Measurements from ENCODE around the gene FFAR1. TPM values are rescaled to one million over a fixed set of nuclear protein-coding genes. Genes with fewer than 3 reads are reported as not detected.
A peak's percentile ranks its signal among the peaks of the same experiment; 100 is the strongest.
"Not testable (repeated sequence)": the region's sequence is repeated elsewhere in the genome, so short reads cannot be mapped to it uniquely, and the experiment has no call there.

FFAR1 gene
- total and polyA plus RNA-seq, 2 of the 8 experiments (the other 6 are each of a cell fraction or from before 2014, with no cell fraction given): not detected

GRCh38 chr19:35358834-35359233, 11.1 kb downstream of the FFAR1 start:
- H4K91ac ChIP-seq (replicated peaks; ENCODE audit: insufficient read length, low read length); H4K8ac ChIP-seq (ENCODE audit: extremely low read depth, insufficient read depth, low read length); POLR2A ChIA-PET (ENCODE audit: partially characterized antibody); H2BK20ac ChIP-seq (ENCODE audit: low read length); H3K79me2 ChIP-seq (ENCODE audit: control insufficient read depth in 1 of 2, insufficient read depth in 2 of 2, low read length in 2 of 2); H4K5ac ChIP-seq (ENCODE audit: insufficient read length, low read depth, low read length); H2BK12ac ChIP-seq (ENCODE audit: low read depth, low read length); H3K14ac ChIP-seq (ENCODE audit: insufficient read length); H2AFZ ChIP-seq (ENCODE audit: low read length); H3K9ac ChIP-seq (replicated peaks in 1 of 4; ENCODE audit: extremely low read depth in 1 of 4, low read depth in 3 of 4, low read length in 3 of 4); H3K18ac ChIP-seq (ENCODE audit: extremely low read depth, low read length); FAIRE-seq; H4K20me1 ChIP-seq (replicated peaks in 1 of 2; ENCODE audit: control insufficient read depth in 1 of 2, insufficient read depth in 2 of 2, low read length in 2 of 2); H3K56ac ChIP-seq (replicated peaks; ENCODE audit: insufficient read length, low read depth, low read length); H2BK15ac ChIP-seq (ENCODE audit: low read length); H2AK5ac ChIP-seq (ENCODE audit: low read depth, low read length); H3K27me3 ChIP-seq (replicated peaks in 1 of 4; ENCODE audit: control insufficient read depth in 3 of 4, extremely low read depth in 1 of 4, insufficient read depth in 3 of 4, low read length in 3 of 4); H3K4me3 ChIP-seq (ENCODE audit: extremely low read depth in 1 of 4, insufficient read depth in 2 of 4, low read depth in 3 of 4, low read length in 4 of 4); H2BK120ac ChIP-seq (replicated peaks; ENCODE audit: low read depth, low read length); H3K4ac ChIP-seq (replicated peaks; ENCODE audit: insufficient read length, low read depth, low read length); H3K9me3 ChIP-seq (ENCODE audit: insufficient read depth in 2 of 2, low read depth in 1 of 2, low read length in 1 of 2); H3K36me3 ChIP-seq (ENCODE audit: control insufficient read depth in 2 of 4, insufficient read depth in 4 of 4, low read length in 3 of 4); H3K23ac ChIP-seq (ENCODE audit: insufficient read length); H2BK5ac ChIP-seq (ENCODE audit: low read depth, low read length); H3K4me2 ChIP-seq (ENCODE audit: insufficient read depth in 1 of 2, low read depth in 2 of 2, low read length in 2 of 2); H3K79me1 ChIP-seq (ENCODE audit: low read depth, low read length); H3K4me1 ChIP-seq (replicated peaks in 1 of 4; ENCODE audit: control insufficient read depth in 3 of 4, insufficient read depth in 4 of 4, low read length in 3 of 4); H3K23me2 ChIP-seq (ENCODE audit: low read depth, low read length); H3K27ac ChIP-seq (ENCODE audit: low read depth, low read length): not testable (repeated sequence)
- whole genome bisulfite sequencing, 2 experiments (ENCODE audit: extremely low coverage in 1 of 2, insufficient coverage in 1 of 2, insufficient read length in 1 of 2, insufficient replicate concordance in 2 of 2, low coverage in 1 of 2, low lambda C conversion rate in 2 of 2, missing lambda C conversion rate in 1 of 2): 65% methylated on average over 9 of the region's 16 CpGs; no CpG with 5 or more reads in 1 of the 2 experiments
- DNase-seq (ENCODE audit: low read depth in 1 of 2, low spot score in 2 of 2): peak in 1 of 2 experiments; percentile 70
- CTCF ChIA-PET (ENCODE audit: partially characterized antibody): interaction anchor here (1.3 to 2.7 kb wide), 6 partner anchors 19 to 150 kb away, joined by 4 to 12 read pairs (median 6); partner anchors contain the start of gene CD22
- TF ChIP-seq RAD21 (IDR thresholded peaks at IDR 0.05 in 1 of 2, conservative IDR thresholded peaks at IDR 0.05 in 1 of 2; ENCODE audit: low read depth in 2 of 2, low read length in 2 of 2): peak; percentile 15 to 21; a peak in 2 of 4 replicates
- TF ChIP-seq, protein P1, sequence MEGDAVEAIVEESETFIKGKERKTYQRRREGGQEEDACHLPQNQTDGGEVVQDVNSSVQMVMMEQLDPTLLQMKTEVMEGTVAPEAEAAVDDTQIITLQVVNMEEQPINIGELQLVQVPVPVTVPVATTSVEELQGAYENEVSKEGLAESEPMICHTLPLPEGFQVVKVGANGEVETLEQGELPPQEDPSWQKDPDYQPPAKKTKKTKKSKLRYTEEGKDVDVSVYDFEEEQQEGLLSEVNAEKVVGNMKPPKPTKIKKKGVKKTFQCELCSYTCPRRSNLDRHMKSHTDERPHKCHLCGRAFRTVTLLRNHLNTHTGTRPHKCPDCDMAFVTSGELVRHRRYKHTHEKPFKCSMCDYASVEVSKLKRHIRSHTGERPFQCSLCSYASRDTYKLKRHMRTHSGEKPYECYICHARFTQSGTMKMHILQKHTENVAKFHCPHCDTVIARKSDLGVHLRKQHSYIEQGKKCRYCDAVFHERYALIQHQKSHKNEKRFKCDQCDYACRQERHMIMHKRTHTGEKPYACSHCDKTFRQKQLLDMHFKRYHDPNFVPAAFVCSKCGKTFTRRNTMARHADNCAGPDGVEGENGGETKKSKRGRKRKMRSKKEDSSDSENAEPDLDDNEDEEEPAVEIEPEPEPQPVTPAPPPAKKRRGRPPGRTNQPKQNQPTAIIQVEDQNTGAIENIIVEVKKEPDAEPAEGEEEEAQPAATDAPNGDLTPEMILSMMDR (IDR thresholded peaks at IDR 0.05; ENCODE audit: control extremely low read depth in 1 of 3, insufficient read depth in 1 of 3, low read depth in 1 of 3, low read length in 3 of 3): peak; percentile 8 to 37 (median 21); a peak in 3 of 4 replicates
